Fibroblast of mammary gland (primary cell): ENCODE results near the gene PSTPIP1.

ENCODE experiments used
- DNase-seq: peaks from one replicate; pipeline ENCODE4 v3.0.0-alpha.2; 2010; ENCODE audit warnings: low read depth
- H3K4me3 ChIP-seq: 2 replicates; pipeline ENCODE4 v1.5.1; 2011; ENCODE audit warnings: low read depth, mild to moderate bottlenecking, low read length, moderate library complexity; ENCODE audit not compliant: control insufficient read depth
- CTCF ChIP-seq: conservative IDR thresholded peaks from 2 replicates; pipeline ENCODE4 v1.5.1; 2011; ENCODE audit warnings: low read depth, low read length, inconsistent platforms; ENCODE audit not compliant: control insufficient read depth, insufficient read depth

PSTPIP1 gene

GRCh38 chr15:77013776-77014131 lies 18.8 kb downstream of the PSTPIP1 start:
- TF ChIP-seq CTCF = no peak
- DNase-seq = no peak
- H3K4me3 ChIP-seq = no peak overlapping the region

GRCh38 chr15:77014132-77015081 lies 19.5 kb downstream of the PSTPIP1 start:
- no peak overlapping the region for H3K4me3 ChIP-seq
- no peak for TF ChIP-seq CTCF
- DNase-seq = no peak

GRCh38 chr15:77015646-77016320 lies 20.9 kb downstream of the PSTPIP1 start:
- no peak overlapping the region for H3K4me3 ChIP-seq
- TF ChIP-seq CTCF = no peak
- DNase-seq = no peak

GRCh38 chr15:77016321-77016695 lies 21.4 kb downstream of the PSTPIP1 start:
- DNase-seq = no peak
- no peak overlapping the region for H3K4me3 ChIP-seq
- no peak for TF ChIP-seq CTCF

- TF ChIP-seq CTCF = no peak
- no peak for DNase-seq
- H3K4me3 ChIP-seq = no peak overlapping the region
Observed at GRCh38 chr15:77017091-77017660, 22.2 kb downstream of the PSTPIP1 start.

- DNase-seq = no peak
- H3K4me3 ChIP-seq = no peak overlapping the region
- no peak for TF ChIP-seq CTCF
Observed at GRCh38 chr15:77017761-77018720, 23.1 kb downstream of the PSTPIP1 start.
